Caki2 (cell line): Measurements from ENCODE around the gene IL17A. TPM values are rescaled to one million over a fixed set of nuclear protein-coding genes. Genes with fewer than 3 reads are reported as not detected.
A peak's percentile ranks its signal among the peaks of the same experiment; 100 is the strongest.
"Not testable (repeated sequence)": the region's sequence is repeated elsewhere in the genome, so short reads cannot be mapped to it uniquely, and the experiment has no call there.

ENCODE experiments used
- DNase-seq: peaks from one replicate; pipeline ENCODE4 v3.0.0-alpha.2; 2015; ENCODE audit warnings: low read depth
- in situ Hi-C: cut with HindIII; loops from 2 replicates; pipeline ENCODE4 v1.10.0; 2016; ENCODE audit warnings: low sequenced_read_pairs, low pct_unique_long_range_greater_than_20kb, mixed read lengths
- total RNA-seq: library from RNA; depleted of rRNA; stranded (reverse); fragments of >200 nt; shearing (Covaris generic); gene quantifications from 2 replicates; pipeline ENCODE4 v1.2.3, GENCODE V29; 2014; ENCODE audit warnings: low replicate concordance

Gene IL17A
- total RNA-seq, 1 experiment from 2014 or later: not detected

DNA sequence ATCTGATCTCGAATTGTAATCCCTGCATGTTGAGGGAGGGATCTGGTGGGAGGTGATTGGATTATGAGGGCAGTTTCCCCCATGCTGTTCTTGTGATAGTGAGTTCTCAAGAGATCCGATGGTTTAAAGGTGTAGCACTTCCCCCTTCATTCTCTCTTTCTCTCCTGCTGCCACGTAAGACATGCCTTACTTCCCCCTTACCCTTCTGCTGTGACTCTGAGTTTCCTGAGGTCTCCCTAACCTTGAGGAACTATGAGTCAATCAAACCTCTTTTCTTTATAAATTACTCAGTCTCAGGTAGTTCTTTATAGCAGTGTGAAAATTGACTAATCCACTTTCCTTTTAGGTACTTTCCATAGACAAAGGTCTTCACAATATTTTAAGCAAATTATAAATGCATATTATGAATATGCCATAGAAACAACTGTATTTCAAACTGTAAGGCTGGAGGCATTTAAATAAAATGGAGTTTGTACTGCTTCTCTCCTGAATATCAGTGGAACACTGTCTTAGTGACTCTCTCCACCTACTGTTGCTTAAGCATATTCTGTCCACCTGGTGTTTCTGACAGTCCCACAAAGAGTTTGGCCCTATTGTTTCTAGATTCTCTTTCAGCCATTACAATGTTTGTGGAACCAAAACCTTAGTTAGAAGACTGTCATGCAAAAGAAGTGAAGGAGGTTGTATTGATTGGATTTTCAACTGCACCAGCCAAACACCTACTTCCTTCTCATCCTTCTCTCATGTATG is 24.3 kb upstream of the IL17A start:
- in situ Hi-C loops: no loop called here
- no peak for DNase-seq

DNA sequence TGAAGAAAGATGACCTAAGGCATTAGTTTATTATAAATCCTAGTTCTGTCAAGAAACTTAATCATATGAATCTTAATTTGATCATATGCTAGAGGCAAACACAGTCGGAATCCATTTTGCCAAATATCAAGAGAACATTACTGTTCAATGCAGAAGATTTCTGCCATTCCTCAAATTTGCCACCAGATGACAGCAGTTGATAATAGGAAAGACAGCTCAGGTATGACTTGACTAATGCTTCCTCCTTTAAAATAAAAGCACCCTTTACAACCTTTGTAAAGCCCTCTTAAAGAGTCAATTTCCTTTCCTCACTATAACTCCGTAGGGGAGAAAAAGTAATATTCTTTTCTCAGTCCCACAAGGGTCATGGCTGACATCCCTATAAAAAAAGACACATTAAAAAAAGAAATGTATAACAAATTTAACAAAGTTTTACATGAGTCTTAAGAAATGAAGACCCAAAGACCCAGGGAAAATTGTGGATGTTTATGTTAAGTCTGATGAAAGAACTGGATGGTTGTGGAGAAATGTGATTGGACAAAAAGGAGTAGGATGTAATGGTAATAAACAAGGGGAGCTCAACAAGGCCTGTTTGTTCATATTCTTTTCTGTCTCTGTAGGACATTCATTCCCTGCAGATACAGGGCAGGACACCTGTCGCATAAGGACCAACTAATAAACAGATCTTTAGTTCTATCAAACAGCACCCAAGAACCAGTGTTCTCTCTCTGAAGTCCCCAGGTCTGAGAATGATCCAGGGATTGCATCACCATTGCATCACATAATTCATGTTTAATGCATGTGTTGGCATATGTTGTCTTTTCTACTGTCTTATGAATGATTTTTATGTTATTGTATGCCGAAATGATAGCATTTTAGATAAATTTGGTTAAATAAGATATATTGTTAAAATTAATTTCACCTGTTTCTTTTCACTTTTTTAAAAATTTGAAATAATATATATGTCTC is 23.0 kb upstream of the IL17A start:
- peak; percentile 29 for DNase-seq
- in situ Hi-C loops: no loop called here

DNA sequence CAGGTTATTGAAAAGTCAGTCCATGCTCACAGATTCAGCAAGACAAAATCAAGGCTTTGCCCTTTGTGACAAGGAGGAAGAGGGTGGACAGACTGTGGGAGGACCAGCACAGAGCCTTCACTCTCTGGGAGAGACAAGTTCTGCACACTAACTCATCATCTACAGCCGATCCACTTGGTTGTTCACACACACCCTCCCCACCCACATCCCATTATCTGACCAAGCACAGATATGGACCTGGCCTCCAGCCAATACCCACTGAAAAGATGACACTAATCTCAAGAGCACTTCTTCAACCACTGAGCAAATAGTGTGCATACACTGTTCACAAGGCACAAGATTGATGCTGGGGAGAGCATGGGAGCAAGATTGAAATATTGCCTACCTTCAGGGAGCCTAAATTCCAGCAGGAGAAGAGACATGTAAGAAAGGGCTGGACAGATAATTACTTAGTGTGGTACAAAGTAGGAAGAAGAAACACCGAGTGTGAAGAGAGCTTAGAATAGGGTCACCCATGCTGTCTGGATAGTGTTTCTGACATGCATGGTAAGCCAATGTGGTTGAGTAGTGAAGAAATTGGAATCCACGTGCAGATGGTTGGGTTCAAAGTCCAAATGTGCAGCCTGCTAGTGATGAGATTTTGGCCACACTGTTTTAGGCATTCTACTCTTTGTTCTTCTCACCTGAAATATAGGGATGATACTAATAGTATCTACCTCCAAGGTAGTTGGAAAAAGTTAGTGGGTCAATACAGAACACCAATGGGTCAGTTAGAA is 21.7 kb upstream of the IL17A start:
- in situ Hi-C loops: no loop called here
- no peak for DNase-seq

DNA sequence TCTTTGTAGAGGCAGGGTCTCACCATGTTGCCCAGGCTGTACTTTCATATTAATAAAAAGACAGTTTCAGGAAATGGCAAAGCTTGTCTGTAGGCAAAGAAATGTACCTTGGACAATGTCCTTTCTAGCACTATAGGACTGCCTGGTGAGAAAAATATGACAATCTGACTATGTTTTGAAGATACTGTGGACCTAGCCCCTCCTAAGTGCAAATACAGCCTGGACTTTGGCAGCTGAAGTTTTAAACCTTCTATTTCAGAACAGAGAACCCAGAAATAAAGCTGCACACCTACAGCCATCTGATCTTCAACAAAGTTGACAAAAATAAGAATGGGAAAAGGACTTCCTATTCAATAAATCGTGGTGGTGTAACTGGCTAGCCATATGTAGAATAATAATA is 18.9 kb upstream of the IL17A start:
- in situ Hi-C loops: no loop called here
- DNase-seq: no peak

DNA sequence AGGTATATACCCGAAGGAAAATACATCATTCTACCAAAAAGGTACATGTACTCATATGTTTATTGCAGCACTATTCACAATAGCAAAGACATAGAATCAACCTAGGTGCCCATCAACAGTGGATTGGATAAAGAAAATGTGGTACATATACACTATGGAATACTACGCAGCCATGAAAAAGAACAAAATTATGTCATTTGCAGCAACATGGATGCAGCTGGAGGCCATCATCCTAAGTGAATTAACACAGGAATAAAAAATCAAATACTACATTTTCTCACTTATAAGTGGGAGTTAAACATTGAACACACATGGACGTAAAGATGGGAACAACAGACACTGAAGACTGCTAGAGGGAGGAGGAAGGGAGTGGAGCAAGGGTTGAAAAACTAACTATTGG is 17.8 kb upstream of the IL17A start:
- in situ Hi-C loops, DNase-seq: not testable (repeated sequence)

DNA sequence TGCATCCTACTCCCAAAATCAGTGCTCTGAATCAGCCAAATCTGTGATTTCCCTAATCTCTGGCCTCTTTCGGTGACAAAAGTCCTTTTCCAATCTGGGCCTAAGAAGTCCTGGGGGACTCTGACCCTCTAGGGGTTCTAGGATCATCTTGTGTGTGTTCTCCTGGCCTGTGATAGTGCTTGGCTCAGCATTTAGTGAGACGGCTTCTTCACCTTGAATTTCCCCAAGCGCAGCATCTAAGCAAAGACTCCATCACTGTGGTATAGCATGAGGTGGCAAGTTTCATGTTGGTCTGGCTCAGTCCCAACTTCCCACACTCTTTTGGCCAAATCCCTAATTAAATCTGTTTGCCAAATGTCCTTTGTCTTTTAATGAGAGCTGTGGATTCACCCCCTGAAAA is 12.1 kb upstream of the IL17A start:
- DNase-seq: no peak

DNA sequence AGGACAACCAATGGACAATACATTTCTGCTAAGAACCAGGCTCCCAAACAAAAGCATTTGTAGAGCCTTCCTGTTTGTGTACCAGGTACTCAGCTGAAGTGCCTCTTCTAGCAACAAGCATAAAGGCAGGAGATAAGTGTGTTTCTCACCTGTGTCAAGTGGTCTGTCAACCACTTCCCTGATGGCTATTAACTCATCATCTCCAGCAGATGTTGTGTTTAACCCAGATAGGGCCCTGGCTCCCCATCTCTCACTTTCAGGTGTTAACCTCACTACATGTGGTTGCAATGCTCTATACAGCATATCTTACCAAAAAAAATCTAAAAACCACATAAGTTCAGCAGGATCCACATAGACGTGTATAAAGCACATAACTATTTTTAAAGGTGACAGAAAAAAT is 9.6 kb upstream of the IL17A start:
- in situ Hi-C loops: no loop called here
- DNase-seq: no peak

More for the DNA sequence above, 12.1 kb upstream of the IL17A start:
- in situ Hi-C loops: no loop called here

DNA sequence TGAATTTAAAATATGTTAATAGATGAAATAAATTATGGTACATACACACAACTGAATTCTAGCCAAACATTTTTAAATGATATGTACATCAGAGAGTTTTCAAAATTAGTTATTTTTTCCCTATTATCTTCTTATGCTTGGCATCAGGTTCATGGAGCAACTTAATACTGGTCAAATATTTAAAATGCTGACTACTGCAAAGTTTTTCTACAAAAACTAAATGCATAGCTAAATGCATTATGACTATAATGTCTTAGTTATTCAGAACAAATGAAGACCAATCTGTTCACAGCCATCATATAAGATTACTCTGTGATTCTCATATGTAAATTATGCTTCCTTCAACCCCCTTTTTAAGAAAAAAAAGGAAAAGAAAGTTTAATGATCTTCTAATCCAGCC is 8.2 kb upstream of the IL17A start:
- no peak for DNase-seq
- in situ Hi-C loops: no loop called here

DNA sequence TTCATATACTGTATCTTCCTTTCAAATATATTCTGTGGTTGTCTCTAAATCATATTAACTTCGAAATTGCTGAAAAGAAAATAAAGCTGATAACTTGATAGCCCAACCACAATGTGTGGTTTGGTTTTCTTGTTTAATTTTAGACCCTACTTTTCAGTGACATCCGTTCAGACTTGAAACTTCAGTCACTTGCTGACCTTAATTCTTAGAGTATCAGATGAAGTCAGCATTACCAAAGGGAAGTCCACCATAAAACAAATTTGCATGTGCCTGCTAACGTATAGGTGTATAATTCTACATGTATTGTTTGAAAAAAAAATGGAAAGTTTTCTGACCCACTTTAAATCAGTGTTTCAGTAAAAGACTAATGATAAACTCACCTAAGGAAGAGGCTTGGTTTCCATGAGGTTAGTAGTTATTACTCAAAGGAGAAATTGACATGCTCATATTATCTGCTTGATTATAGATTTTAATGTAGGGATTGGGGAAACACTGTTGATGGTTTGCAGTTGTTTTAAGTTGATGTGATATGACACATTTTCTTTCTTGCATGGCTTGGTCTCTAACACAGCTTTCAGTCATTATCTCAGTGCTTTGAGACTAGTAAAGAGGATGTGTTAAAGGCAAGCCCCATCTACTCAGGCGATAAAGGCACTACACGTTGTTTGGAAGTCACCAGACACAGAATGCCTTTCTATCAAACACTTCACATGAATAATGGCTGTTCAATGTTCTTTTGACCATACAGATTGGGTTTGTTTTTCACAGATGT is 5.2 kb upstream of the IL17A start:
- no peak for DNase-seq
- in situ Hi-C loops: no loop called here

DNA sequence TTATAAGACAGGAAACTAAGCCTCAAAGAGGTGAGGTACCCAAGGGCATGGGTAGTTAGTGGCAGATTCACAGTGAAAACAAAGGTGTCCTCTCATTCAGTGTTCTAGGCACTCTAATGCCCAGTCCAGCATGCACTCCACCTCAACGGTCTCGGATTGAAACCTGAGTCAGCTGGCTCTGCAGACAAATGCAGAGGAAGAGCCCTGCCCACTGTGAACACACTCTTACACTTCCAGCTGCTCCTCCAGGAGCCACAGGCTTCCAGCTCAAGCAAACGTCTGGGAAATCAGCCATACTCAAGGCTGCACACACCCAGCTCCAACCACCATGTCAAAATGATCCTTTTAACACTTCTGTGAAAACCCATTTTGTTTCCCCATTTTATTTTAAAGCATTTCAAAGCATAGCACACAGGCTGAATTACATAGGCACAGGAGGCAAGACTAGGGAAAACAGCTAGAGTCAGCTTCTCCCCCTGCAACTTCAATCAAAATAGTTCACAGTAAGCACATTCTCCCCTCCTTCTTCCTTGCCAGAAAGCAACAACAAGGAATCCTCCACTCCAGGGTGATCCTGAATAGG is 3.0 kb upstream of the IL17A start:
- in situ Hi-C loops: no loop called here
- no peak for DNase-seq

DNA sequence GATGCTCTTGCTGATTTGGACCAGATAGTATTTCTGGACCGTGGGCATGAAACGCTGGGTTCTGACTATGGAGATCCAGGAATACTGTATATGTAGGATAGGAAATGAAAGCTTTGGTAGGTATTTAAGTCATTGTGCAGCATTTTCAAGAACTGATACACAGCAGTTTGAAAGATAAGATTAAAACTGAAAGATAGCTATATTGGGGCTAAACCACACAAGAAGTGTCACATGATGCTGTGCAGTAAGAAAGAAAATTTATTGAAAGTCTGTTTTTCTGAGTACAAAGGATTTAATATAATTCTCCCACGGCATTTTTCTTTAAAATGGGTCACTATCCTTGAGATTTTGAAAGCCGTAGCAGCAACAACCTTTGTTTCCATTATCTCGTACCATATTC is 305 bp downstream of the IL17A start:
- in situ Hi-C loops: no loop called here
- DNase-seq: no peak

DNA sequence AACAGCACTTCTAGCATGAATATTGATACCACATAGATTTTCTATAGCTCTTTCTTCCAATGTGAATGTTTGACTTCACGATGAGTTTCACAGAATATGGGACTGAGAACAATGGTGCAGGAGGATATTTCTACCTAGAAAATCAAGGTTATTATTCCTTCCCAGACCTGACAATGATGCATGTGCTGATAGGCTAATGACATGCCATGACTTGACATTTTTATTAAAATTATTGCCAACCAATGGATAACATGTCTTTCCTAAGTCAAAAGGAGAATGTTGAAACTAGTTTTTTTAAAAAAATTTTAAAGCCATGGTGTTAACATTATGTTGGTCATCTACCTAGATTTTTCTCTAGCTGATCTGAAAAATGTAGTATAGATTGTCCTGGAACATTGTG is 923 bp downstream of the IL17A start:
- in situ Hi-C loops: no loop called here
- DNase-seq: no peak

DNA sequence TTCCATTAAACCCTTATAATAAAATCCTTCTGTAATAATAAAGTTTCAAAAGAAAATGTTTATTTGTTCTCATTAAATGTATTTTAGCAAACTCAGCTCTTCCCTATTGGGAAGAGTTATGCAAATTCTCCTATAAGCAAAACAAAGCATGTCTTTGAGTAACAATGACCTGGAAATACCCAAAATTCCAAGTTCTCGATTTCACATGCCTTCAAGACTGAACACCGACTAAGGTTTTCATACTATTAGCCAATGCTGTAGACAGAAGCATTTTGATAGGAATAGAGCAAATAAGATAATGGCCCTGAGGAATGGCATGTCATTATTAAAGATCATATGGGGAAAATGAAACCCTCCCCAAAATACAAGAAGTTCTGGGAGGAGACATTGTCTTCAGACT is 3.8 kb downstream of the IL17A start:
- no peak for DNase-seq
- in situ Hi-C loops: no loop called here

DNA sequence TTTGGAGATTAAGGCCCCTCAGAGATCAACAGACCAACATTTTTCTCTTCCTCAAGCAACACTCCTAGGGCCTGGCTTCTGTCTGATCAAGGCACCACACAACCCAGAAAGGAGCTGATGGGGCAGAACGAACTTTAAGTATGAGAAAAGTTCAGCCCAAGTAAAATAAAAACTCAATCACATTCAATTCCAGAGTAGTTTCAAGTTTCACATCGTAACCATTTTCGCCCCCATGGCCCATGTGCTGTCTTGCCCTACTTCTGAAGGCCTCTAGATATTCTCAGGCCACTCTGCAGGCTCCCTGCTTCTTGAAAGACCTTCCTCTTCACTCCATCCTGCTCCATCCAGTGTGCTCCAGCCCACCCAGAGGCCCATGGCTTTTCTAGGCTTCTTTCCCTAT is 4.2 kb downstream of the IL17A start:
- in situ Hi-C loops: no loop called here
- DNase-seq: no peak

DNA sequence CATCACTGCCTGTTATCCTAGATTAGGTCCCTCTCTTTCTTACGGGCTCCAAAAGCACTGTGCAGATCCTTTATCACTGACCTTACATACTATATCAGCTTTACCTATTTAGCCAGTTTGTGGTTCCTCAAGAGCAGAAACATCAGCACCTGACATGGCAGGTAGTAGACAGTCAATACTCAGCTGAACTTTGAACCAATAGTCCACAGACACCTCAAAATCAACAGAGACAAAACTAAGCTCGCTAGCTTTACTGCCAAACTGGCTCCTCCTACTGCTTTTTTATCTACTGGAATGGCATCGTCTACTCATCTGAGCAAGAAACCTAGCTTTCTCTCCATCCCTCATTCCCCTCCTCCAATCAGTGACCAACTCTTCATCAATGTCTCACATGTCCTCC is 5.6 kb downstream of the IL17A start:
- in situ Hi-C loops: no loop called here
- no peak for DNase-seq

DNA sequence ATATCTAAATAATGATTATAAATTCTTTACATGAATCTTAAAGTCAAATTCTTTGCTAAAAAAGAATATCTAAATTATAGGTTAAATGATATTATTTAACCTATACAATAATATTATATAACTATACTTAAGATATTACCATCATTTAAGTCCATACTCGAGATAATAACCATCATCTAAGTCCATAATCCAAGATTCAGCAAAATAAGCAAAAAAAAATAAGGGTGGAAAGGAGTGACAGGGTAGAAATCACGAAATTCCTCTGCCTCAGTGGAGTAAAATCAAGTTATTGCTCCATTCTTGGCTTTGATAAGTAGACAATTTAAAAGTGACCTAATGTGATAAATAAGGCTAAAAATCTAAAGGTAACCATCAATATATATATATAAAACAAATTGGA is 9.7 kb downstream of the IL17A start:
- in situ Hi-C loops: no loop called here
- no peak for DNase-seq

DNA sequence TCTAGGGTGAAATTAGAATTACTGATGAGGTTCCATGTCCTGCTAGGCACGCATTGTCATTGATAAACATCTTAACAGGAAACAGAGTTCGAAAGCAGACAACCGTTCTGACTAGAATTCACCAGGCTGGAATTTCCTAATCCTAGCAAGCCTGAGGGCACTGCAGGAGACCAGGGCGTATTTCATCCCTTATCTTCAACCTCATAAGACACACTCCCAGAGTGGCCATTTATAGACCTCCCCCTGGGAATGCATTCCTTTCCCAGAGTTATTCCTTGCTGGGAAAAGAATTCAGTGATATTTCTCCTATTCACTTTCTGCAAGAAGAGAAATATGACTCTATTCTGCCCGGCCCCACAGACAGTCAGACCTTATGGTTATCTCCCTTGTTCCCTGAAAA is 13.9 kb downstream of the IL17A start:
- DNase-seq: peak; percentile 3
- in situ Hi-C loops: not testable (repeated sequence)

DNA sequence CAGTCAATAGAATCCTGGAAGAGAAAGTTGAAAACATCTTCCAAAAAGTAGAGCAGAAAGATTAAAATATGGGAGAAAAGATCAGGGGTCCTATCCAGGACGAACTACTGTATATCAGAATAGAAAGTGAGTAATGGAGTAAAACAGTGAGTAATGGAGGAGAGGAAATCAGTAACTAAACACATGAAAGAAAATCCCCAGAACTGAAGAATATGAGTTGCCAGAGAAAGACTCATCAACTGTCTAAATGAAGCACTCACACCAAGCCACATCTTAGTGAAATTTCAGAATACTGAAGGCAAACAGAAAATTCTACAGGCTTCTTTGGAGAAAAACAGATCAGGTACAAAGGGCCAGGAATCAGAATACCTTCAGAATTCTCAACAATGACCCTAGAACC is 14.9 kb downstream of the IL17A start:
- no peak for DNase-seq
- in situ Hi-C loops: no loop called here
